NCI-H226 (cell line): ENCODE data around the gene TMEM232.
A peak's percentile ranks its signal among the peaks of the same experiment; 100 is the strongest.
"Not testable (repeated sequence)": the region's sequence is repeated elsewhere in the genome, so short reads cannot be mapped to it uniquely, and the experiment has no call there.

Experiments
- DNase-seq: peaks from one replicate; pipeline ENCODE4 v3.0.0-alpha.2; 2015

Gene TMEM232

GRCh38 chr5:110726249-110727024 is at the start of gene TMEM232:
TMEM232 (minus strand) TSS chr5:110726671; CDS start chr5:110667352, 59,319 bp downstream.
- peak; percentile 85 for DNase-seq

DNA sequence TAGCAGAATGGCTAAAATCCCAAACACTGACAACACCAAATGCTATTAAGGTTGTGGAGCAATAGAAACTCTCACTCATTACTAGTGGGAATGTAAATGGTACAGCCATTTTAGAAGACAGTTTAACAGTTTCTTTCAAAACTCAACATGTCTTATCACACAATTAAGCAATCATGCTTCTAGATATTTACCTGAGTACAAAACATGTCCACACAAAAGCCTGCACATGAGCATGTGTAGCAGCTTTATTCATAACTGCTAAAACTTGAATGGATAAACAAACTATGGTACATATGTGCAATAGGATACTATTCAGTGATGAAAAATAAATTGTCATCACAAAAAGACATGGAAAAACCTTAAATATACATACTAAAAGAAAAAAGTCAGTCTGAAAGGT is 43.8 kb upstream of the TMEM232 start:
- DNase-seq: no peak

GRCh38 chr5:110769000-110769681 is 42.7 kb upstream of the TMEM232 start:
- DNase-seq: peak; percentile 44

- no peak for DNase-seq
Observed at GRCh38 chr5:110768138-110768860, 41.8 kb upstream of the TMEM232 start.

- DNase-seq: no peak
Observed at GRCh38 chr5:110760158-110760557, 33.7 kb upstream of the TMEM232 start.

- DNase-seq: no peak
Observed at GRCh38 chr5:110757118-110757729, 30.8 kb upstream of the TMEM232 start.

DNA sequence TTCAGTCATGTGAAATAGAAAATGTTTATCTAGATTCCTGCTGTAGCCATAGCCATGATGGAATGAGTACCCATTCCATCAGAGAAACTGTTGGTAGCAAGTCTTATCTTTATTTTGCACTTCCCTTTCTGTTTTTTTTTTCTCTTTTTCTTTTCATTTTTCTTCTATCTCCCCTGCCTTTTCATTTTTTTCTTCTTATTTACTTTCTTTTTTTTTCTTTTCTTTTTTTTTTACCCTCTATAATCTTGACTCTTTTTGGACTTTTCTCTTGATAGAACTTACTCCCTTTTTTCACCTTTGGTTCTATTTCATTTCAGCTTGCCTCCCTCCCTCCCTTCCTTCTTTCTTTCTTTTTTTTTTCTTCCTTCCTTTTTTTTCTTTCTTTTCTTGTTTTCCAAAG is 27.7 kb upstream of the TMEM232 start:
- no peak for DNase-seq

- DNase-seq: no peak
Observed at GRCh38 chr5:110753600-110753999, 27.1 kb upstream of the TMEM232 start.

- DNase-seq: no peak
Observed at GRCh38 chr5:110752953-110753352, 26.5 kb upstream of the TMEM232 start.

DNA sequence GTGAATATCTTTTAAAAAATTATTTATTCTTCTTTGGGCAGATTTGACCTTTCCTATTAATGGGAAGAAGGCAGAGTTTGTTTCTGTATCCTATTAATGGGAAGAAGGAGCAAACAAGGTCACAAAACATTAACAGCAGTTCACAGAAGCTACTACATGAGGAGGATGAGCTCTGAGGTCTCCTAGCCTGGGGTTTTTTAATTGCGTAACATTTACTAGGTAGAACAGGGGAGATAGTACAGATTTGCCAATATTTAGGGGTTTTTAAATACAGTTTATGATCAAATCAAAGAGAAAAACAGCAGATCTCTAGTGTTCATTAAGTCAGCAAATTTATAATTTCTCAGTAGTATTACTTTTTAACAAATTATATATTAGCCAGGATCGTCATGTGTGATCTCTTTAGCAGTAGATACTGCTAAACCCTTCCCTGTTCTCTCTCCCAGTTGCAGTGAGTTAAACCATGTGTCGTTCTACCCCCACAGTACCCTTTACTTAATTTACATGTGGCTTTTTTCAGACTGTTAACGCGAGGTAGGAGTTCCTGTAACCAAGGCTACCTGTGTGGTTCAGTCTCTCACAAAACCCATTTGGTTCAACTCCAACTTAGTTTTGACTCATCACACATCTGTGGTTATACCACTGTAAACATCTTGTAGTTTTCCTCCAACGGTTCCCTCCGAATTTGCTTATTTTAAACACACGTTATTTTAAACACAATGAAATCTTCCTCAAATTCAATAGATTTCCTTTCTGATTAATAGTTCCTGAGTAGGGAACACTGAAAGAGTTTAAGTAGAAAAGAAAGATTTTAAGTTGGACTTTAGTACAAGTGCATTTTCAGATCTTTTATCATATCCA is 25.7 kb upstream of the TMEM232 start:
- no peak for DNase-seq

DNA sequence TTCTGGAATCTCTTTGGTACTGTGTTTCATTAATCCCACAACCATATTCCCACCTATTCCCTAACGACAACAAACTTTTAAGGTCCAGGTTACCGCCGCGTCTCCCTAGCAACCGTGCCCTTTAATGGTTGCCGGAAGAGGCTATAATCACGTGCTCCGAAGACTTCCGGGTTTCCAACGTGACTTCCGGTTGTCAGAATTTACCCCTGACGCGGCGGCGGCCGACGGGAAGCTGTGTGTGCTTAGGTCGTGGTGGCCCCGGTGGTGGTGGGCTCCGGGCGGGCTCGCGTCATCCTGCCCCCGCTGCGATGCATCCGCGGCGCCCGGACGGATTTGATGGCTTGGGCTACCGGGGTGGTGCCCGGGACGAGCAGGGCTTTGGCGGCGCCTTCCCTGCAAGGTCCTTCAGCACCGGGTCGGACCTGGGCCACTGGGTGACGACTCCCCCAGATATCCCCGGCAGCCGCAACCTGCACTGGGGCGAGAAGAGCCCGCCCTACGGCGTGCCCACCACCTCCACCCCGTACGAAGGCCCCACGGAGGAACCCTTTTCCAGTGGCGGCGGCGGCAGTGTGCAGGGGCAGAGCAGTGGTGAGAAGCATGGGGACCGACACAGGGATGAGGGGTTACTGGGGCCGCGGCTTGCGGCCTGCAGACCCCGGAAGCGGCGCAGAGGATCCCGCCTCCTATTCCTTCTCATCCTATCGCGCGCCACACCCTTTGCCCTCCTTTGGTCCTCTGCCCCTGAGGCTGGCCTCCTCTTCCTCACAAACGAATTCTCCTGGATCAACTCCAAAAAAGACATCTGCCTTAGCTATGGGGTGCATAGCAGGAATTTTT is 12.6 kb upstream of the TMEM232 start, which contains the start of gene SLC25A46:
SLC25A46 (plus strand) TSS at position 196 of the 840 bp plus-strand sequence; CDS start at position 309, 113 bp downstream.
- DNase-seq: peak; percentile 83

DNA sequence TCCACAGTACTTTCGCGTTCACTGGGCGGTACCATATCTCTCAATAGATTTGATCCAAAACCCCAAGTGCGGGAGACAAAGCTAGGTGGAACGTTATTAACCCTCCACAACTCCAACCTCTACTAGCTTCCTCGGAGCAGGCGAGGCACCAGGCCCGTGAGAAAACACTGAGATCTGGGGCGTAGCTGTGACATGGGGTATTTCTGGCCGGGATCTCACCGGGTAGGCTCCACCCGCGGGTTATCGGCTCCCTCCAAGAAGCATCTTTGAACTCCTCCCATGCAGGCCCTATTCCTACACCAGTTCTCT is 12.0 kb upstream of the TMEM232 start:
- DNase-seq: no peak

- DNase-seq: no peak
Observed at GRCh38 chr5:110736753-110737152, 10.3 kb upstream of the TMEM232 start.

- DNase-seq: no peak
Observed at GRCh38 chr5:110735556-110735955, 9.1 kb upstream of the TMEM232 start.

DNA sequence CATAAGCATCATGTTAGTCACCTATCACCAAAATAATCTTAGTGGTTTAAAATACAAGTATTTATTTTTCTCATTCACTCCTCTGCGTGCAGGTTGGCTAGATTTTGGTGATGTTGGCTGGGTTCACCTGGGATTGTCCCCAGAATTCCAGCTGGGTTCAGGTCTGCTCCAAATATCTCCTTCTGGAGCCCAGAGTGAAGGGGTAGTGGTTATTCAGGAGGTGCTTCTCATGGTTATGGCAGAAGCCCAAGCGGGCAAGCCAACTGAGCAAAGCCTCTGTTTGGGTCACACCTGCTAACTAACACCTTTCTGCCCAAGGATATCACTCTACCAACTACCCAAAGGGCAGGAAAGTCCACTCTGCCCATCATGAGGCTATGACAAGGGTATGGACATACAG is 7.6 kb upstream of the TMEM232 start:
- no peak for DNase-seq

- DNase-seq: not testable (repeated sequence)
Observed at GRCh38 chr5:110731499-110731898, 5.0 kb upstream of the TMEM232 start.

DNA sequence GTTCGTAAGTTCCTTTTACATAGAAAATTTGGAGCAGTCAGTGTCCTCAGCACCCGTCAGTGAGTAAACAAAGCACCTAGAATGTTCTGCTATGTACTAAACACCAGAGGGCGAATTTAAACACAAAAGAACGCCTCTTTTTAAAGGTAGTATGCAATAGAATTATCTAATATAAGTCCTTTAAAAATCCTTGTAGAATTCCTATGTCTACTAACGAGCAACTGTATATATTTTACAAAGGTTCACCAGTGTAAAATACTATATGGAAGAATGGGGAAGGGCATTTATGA is 499 bp upstream of the TMEM232 start:
- no peak for DNase-seq

DNA sequence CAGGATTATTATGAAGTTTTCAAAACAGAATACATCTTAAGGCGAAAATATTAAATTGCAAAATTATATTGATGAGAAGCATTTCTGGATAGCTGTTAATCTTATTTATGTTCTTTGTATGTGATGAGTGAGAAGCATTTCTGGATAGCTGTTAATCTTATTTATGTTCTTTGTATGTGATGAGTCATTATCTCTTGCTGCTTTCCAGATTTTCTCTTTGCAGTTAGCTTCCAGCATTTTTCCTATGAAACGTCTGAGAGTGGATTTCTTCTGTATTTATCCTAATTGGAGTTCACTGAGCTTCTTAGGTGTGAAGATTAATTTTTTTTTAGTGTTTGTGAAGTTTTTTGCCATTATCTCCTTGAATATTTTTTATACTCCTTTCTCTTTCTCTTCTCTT is 8.2 kb downstream of the TMEM232 start:
- DNase-seq: no peak

DNA sequence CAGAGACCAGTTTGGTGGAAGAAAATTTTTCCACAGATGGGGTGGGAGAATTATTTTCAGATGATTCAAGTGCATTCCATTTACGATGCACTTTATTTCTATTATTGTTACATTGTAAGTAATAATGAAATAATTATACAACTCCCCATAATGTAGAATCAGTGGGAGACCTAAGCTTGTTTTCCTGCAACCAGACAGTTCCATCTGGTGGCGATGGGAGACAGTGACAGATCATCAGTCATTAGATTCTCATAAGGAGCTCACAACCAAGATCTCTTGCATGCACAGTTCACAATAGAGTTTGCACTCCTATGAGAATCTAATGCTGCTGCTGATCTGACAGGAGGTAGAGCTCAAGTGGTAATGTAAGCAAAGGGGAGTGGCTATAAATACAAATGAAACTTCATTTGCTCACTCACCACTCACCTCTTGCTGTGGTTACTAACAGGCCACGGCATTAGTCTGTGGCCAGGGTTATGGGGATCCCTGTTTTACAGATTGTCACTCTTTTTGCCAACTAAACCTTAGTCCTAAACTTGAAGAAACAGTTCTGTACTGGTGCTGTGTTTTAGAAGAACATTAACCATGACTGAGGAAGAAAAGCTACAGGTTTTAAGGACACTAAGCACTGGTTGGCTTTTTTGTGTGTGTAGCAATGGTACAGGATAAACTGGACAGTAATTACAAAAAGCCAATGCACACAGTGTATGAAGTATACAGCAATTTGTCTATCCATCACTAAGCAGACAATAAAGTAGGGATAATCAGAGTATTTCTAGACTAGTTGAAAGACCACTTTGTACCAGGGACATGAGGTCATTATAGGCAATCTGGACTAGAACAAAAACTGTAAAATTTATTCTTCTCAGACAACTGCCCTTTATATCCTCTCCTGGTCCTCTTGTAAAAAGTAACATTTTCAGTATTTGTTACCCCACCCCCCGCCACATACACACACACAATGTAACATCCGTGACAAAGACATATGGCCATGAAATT is 9.9 kb downstream of the TMEM232 start:
- DNase-seq: no peak

GRCh38 chr5:110707260-110707844 is 19.1 kb downstream of the TMEM232 start:
- DNase-seq: no peak
